Limb (tissue), 2 donors: Measurements from ENCODE around the gene SLC51A.
"Not testable (repeated sequence)": the region's sequence is repeated elsewhere in the genome, so short reads cannot be mapped to it uniquely, and the experiment has no call there.

Source experiments
- DNase-seq, 2 donors: peaks; one replicate each; pipeline ENCODE4 v3.0.0-alpha.2; 2016; ENCODE audit errors: extremely low spot score in 2 of 2

SLC51A gene

DNA sequence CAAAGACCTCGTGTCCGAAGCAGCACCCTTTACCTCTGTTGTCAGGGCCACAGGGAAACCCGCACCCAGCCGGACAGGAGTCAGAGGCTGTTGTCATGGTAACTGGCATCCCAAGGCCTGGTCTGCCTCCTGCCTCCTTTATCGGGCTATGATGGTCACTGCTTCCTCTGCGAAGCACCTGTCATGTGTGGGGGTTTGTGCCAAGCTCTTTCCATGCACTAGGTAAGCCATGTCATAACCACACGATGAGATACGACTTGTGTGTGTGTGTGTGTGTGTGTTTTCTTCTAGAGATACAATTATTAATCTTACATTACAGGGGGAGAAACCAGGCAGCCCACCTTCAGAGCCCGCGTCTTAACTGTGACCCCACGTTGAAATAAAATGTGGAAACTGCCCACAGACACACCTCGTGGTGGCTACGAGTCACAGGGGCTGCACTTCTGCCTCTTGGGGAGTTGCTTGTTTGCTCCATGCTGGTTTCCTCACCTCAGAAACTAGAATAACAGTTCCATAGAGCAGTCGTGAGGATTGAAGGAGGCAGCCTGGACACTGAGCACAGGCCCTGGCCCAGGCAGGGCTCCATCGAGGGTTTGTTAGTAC, 23.1 kb upstream of the SLC51A start:
- no peak for DNase-seq

DNA sequence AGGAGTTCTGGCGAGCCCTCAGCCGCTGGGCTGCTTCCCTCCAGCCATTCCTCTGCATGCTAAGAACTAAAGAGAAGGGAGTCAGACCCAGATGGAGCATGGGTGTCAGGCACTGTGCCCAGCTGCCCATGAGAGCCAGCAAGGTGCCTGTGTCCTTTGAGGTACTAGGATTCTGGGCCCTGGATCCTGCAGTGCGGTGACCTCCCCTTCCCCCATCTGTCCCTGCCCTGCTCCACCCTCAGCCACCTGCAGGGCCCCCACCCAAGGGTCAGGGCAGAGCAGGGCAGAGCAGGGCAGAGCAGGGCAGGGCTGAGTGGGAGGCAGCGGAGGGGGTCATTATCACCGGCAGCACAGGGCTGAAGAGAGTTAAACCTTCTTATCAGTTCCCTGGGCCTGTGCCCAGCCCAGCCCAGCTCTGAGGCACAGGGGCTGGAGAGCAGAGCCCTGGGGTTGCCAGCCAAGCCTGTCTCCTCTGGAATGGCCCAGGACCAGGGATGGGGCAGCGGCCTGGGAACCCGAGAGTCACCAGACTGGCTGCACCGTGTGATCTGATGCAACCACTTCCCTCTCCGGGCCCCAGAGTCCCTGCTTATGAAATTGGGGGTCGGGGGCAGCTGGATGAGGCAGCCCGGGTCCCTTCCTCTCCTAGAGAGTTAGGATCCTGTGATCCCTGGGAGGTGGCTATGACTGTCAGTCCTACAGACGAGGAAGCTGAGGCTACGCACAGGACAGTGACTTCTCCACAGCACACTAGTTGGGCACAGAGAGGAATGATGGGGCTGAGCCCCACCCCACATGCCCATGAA, 22.4 kb upstream of the SLC51A start:
- DNase-seq = no peak

DNA sequence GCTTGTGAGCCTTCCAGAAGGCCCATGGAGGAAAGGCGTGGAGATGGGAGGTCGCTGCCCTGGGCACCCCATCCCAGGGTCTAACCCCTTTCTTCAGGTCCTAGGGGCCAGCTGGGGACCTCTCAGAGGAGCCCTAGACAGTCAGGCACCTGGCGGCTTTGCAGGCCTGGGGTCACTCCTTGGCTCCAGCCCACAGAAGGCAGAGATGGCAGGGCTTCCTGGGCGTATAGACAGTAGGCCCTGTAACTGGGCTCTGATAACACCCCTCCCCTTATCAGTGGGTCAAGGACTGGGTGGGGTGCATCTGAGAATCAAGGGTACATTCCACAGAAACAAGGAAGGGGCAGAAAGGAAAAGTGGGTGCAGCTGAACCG, 21.8 kb upstream of the SLC51A start:
- DNase-seq = no peak

DNA sequence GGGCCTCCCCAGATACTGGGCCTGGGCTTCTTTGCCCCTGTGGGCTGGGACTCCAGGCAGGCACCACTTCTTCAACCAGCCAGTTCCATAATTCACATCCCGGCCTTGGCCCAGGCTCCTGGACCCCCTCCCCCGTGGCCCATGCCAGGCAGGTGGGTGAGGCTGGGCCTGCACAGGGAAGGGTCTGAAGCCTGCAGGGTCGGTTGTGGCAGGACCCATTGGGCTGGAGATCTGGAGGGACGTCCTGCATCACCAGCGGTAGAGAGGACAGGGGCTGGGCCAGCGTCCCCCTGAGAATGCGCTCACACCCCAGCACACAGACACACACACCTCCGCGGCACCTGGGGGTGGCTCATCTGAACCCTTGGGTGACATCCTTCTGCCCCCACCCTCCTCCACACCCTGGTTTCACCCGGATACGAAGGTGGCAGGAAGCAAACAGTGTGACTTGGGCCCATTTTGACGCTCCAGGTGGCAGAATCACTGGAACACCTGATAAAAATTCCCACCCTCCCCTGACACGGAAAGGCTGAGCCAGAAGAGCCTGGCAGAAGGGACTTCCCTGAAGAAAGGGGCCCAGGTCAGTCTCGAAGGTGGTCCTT, 20.6 kb upstream of the SLC51A start:
- no peak for DNase-seq

DNA sequence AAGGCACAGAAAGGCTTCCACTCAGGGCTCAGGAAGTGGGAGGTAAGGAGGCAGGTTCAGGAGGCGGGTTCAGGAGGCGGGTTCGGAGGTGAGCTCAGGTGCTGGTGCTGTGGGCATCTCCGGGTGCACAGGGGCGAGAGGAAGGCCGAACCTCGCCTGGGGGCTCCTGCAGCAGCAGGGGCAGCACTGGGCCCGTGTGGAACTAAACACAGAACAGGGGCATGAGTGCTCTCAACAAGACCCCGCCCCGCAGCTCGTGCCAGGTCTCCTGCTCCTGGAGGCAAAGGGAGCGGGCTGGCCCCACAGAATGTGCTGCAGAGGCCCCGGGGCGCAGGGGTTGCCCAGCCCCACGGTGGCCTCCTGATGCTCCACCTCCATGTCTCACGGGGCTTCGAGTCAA, 18.8 kb upstream of the SLC51A start:
- no peak for DNase-seq

DNA sequence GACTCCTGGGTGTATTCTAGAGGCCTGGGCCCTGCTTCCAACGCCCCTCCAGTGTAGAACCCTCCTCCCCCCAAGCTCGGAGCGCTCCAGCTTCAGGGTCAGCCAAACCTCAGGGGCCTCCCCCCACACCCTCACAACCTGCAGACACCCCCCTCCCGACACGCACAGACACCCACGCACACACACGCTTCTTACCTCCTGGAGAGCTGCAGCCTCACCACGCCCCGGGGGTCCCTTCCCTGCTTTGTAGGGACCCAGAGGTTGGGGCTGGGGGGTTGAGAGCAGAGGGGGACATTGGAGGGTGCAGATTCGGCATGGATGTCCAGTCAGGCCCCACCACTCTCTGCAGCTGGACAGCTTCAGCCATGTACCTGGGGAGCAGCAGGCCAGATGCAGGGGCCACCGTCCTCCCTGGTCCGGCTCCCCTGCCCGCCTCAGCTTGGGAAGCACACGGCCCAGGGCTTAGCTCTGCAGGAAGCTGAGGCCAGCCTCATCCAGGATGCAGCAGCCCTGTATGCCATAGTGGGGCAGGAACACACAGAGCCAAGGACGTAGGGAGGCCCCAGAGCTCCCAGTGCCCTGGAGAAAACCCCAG, 18.2 kb upstream of the SLC51A start:
- no peak for DNase-seq

DNA sequence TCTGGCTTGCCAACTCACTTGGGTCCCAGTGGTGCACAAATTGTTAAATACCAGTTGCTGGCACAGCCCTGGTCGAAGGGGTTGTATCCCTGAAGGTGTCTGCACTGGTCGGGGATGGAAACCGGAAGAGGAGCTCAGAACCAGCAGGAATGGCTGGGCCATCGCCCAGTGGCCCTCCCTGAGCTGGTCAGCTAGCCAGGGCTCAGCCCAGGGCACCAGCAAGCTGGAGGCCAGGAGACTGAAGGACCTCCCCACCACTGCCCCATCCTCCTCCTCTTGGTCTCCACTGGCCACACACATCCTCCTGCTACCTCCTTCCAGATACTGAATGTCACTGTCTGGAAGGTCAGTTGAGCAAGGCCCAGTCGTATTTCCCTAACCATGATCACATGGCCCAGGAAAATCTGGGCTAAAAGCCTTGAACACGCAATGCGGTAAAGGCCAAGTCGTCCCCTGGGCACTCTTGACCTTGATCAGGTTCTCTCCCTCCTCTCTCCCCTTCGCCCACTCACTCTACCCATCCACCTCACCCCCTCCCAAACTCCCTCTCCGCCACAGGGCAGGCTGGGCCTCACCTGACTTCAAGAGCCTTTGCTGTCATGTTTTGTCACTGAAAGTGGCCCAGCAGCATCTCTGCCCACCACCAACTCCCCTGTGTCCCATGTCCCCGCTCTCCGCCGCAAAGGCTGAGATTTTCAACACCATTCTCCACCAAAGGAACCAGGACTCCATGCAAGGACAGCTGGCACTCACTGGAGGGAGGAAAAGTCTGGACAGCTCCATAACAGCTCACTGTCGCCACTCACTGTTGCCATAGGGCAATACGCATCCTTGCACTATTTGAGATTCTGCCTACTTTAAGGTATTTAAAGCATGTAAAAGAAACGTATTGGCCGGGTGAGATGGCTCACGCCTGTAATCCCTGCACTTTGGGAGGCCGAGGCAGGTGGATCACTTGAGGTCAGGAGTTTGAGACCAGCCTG, 17.3 kb upstream of the SLC51A start:
- no peak for DNase-seq

DNA sequence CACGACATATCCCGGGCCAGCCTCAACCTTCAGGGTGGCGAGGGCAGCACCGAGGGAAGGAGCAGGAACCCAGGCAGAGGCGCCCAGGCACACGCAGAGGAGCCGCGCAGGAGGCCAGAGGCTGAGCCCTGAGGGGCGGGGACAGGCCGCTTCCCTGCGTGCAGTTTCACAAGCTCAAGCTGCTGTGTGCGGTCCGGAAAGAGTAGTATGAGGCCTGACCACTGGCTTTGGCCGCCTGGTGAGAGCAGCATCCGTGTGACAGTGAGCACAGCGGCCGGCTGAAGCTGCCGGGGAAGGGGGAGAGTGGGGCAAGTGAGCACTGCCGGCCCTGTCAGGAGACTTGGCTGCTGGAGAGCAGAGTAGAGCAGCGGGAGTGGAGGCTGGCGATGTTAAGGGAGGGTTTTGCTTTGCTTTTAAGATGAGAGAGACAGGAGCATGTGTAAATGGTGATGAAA, 13.8 kb upstream of the SLC51A start:
- DNase-seq = no peak

DNA sequence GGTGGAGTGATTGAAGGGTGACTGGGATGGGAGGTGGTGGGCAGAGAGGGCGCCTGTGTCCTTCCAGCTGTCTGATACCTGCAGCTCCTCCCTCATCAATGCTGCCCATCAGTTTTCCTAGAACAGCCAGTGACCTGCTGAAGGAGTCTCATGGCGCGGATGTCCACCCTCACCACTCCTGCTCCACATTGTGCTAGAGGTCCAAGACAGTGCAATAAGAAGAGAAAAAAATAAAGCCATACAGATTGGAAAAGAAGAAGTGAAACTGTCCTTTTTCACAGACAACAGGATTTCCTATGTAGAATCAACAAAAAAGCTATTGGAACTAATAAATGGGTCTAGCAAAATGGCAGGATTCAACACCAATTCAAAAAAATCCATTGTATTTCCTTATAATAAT, 12.5 kb upstream of the SLC51A start:
- no peak for DNase-seq

DNA sequence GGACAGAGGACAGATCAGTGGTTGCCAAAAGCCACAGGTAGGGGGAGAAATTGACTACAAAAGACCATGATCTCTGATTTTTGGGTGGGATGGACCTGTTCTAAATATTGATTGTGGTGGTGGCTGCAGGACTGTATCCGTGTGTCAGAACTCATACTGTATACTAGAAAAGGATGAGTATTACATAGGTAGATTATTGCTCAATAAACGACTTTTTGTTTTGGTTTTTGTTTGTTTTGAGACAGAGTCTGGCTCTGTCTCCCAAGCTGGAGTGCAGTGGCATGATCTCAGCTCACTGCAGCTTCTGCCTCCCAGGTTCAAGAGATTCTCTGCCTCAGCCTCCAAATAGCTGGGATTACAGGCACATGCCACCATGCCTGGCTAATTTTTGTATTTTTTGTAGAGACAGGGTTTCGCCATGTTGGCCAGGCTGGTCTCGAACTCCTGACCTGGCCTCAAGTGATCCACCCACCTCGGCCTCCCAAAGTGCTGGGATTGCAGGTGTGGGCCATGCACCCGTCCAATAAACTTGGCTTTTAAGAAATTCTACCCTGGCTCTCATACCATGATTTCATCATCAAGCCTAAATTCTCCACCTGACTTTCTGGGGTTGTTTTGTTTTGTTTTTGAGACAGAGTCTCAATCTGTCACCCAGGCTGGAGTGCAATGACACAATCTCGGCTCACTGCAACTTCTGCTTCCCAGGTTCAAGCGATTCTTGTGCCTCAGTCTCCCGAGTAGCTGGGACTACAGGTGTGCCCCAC, 10.7 kb upstream of the SLC51A start:
- DNase-seq = not testable (repeated sequence)

DNA sequence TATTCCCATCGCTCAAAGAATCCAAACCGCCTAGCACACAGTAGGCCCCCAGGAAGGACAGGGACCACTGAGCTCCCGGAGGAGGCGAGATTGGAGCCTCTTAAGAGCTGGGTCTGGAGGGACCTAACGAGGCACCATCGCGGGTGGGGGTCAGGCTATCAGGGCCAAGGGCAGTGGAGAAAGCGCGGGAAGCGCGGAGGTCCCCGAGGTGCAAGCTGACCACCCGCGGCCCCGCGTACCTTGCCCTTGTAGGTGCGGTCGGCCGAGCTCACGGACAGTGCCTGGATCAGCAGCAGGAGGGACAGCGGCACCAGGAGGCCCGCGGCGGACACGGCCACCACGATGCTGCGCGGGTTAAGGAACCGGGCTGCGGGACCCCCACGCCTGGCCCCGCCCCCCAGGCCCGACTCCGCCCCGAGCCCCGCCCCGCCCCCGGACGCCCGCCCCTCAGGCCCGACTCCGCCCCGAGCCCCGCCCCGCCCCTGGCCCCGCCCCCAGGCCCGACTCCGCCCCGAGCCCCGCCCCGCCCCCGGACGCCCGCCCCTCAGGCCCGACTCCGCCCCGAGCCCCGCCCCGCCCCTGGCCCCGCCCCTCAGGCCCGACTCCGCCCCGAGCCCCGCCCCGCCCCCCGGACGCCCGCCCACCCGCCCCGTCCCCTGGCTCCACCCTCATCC, 9.0 kb upstream of the SLC51A start:
- no peak for DNase-seq

DNA sequence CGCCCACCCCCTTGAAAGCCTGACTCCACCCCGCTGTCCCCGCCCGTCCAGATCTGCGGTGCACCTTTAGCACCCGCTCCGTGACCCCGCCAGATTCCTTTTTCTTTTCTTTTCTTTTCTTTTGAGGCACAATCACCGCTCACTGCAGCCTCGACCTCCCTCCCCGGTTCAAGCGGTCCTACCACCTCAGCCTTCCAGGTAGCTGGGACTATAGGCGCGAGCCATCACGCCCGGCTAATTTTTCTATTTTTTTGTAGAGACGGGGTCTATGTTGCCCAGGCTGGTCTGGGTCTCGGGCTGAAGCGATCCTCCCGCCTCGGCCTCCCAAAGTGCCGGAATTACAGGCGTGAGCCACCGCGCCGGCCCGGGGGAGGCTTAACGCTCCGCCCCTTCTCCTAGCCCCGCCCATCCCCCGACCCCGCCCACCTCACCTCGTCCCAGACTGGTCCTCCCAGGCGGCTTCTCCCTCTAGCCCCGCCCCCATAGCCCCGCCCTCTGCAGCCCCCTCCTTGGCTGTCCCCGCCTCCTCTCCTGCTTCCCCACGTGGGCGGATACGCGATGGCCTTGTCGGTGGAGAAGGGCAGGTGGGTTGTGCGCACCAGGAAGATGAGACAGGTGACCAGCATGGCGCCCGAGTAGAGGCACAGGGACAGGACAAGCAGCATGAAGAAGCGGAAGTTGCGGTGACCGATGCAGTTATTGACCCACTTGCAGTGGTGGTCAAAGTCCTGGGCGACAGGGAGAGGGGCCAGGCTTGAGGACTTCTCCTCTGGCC, 8.3 kb upstream of the SLC51A start:
- DNase-seq = peak in 1 of 2 donors; percentile 63

DNA sequence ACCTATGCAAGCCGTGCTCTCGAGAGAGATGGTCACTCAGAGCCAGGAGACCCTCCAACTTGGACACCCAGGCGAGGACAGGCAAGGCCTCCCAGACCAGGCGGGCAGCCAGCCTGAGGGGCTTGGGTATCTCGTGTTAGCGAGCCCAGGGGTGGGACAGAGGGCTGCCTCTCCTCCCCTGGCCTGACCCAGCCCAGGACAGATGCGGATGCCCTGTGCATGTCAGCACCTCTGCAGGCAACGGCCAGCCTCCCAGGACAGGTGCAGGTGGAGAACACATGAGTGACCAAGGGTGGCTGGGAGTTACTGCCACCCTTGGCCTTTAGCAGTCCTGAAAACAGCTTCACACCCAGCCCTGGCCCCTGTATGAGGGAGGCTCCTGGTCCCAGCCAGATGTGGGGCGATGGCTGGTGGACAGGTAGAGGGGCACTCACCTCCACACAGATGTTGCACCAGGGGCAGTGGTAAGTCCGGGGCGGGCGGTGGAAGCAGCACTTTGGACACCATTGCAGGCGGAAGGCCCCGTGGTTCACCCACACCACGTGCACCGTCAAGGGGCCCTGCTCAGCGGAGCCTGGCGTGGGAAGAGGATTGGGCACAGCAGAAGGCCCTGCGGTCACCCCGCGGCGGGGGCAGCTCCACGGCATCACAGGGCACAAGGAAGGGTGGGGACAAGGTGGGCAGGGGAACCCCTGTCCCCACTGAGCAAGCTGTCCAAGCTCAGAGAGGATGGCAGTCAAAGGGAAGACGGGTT, 7.2 kb upstream of the SLC51A start:
- no peak for DNase-seq

DNA sequence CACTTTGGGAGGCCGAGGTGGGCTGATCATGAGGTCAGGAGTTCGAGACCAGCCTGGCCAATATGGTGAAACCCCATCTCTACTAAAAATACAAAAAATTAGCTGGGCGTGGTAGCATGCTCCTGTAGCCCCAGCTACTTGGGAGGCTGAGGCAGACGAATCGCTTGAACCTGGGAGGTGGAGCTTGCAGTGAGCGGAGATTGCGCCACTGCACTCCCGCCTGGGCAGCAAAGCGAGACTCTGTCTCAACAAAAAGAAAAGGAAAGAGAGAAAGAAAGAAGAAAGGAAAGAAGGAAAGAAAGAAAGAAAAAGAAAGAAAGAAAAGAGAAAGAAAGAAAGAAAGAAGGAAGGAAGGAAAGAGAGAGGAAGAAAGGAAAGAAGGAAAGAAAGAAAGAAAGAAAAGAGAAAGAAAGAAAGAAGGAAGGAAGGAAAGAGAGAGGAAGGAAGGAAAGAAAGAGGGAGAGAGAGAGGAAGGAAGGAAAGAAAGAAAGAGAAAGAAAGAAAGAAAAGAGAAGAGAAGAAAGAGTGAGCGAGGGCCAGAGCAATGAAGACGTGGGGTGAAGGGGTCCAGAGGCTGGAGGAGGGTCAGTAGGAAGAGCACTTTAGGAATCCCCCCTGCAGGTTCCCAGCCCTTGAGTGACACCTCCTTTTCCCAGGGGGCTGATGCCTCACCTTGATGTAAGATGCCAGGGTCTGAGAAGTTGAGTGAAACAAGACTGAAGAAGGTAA, 6.2 kb upstream of the SLC51A start:
- not testable (repeated sequence) for DNase-seq

DNA sequence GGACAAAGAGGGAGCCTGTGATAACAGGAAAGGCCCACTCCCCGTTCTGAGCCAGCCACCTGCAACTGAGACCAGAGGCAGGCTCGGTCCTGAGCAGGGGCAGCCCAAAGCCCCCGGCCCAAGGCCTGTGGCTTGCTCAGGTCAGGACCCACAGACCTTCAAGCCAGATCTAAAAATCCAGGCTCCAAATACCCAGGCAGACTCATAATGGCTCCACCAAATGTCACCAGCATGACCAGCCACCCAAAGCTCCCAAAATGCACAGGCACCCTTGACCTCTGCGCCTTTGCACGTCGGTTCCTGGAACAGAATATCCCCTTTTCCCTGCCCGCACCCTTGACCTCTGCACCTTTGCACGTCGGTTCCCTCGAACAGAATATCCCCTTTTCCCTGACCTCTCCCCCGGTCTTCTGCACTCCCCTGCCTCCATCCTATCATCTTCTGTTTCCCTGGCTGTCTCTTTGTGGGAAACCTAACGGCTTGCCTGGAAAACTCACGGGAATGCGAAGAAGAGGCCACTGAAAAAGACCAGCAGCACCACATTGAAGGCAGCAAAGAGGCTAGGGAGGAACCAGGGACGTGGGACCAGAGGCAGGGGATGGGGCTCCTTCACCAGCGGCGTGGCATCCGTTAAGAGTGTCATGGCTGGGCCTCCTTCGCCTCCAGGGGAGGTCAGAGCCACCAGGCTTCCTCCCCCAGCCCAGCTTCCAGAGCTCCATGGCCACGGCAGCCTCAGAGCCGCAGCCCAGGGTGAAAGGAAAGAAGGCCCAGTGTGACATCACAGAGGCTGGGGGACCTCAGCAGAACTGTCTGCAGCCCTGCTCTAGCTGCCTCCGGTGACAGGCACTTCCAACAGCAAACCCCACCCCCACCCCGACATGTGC, 5.4 kb upstream of the SLC51A start, which contains the start of gene ZDHHC19:
Gene ZDHHC19, minus strand, starts transcription at position 728 of the 884 bp plus-strand sequence. Its CDS starts 85 bp downstream, at position 643.
- no peak for DNase-seq

DNA sequence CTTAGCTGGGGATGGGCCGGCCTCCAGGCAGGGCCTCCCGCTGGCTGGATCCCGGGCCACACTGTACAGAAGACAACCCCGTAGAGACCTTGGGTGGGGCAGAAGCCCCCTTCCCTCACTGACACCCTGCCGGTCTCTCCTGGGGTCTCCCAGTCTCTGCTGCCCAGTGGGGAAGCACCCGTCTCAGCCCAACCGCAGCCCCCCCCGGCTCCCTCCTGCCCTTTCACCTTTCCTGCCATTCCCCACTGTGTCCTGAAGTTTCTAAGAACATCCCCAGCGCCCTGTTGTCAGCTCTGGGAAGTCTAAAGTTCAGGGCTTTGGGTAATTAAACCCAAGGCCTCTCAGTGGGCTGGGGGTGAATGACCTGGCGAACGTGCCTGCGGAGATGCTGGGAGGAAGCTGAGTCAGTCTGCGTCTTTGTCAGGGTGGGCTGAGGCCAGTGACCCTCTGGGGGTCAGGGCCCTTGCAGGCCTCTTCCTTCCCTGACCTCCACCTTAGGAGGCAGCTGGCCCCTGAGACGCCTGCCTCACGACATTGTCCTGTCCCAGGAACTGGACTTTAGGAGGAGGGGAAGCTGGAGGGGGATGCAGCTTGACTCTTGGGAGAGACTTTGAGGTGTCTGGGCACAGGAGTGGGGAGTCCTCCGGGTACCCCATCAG, 1.4 kb upstream of the SLC51A start:
- no peak for DNase-seq
